ENCODE measurements around the gene PIH1D2.
"Not testable (repeated sequence)": the region's sequence is repeated elsewhere in the genome, so short reads cannot be mapped to it uniquely, and the experiment has no call there.

The PIH1D2 gene, protein sequence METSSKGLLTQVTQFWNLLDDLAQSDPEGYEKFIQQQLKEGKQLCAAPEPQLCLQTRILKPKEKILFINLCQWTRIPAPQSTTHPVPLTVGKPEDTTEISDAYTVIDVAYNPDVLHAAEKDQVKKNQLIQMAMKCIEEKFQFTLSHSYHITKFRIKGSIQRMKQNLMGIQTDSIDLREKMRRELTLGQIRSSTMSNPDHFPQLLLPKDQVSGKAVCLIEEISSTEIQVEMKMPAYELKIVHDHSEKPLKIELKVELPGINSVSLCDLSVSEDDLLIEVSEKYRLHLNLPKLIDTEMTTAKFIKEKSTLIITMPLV

DNA sequence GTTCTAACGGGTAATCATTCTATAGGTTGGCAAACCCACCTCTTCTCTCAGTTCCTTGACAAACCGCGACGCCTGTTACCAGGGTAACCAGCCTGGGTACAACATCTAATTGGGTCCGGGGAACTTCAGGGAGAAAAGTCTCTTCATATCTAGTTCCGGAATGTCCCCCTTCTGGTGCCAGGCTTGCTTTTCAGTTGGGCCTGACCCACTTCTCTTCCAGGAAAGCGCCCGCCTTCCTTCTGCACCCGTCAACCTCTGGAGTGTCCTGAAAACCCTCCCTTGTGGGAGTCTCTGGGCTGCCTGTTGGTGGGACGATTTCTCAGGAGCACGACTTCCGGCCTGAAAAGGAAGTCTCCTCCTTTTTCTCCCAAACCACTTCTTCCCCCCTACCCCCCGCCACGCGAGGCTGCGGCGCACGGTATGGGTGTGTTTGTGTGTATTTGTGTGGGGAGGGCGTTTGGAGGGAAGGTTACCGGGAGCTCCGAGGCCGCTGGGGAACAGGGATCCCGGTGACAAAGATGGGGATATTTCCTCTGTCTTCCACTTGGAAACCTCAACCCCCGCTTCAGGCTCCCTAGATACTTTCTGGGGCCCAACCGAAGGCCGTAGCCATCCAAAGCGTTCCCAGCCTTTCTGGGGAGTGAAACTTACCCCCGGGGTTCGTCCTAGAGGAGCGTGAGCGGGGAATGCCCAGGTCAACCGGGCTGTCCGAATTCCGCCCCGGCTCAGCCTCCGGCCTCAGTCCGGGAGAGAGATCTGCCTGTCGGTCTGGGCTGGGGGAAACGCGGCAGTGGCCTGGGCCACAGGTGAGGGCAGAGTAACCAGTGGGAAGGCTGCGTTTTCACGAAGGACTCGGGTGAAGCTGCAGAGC lies at the start of gene PIH1D2, which contains the start of gene NKAPD1:
TSS of gene PIH1D2 (minus strand) at position 77 of the 871 bp plus-strand sequence. CDS start 843 bp downstream, outside the sequence.
TSS of gene NKAPD1 (plus strand) at position 359 of the 871 bp plus-strand sequence. CDS start 1,276 bp downstream, outside the sequence.
- peak; percentile 77 for DNase-seq

DNA sequence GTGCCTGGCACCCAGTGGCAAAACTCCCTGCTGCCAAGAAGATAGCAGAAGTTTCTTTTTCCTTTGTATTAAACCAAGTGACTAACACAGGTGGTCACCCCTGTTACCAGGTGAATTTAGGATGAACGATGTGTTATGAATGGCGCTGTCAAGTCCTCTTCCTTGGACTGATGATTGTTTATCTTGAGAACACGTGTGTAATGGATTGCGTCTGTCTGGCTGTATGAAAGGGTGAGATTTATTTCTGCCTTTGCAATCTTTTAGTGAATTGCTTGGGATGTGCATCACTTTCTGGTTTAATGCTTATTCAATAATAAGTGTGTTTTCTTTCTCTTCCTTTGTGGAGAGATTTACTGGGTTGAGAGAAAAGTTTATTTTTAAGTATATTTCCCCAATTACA lies 49.3 kb upstream of the PIH1D2 start:
- no peak for DNase-seq

DNA sequence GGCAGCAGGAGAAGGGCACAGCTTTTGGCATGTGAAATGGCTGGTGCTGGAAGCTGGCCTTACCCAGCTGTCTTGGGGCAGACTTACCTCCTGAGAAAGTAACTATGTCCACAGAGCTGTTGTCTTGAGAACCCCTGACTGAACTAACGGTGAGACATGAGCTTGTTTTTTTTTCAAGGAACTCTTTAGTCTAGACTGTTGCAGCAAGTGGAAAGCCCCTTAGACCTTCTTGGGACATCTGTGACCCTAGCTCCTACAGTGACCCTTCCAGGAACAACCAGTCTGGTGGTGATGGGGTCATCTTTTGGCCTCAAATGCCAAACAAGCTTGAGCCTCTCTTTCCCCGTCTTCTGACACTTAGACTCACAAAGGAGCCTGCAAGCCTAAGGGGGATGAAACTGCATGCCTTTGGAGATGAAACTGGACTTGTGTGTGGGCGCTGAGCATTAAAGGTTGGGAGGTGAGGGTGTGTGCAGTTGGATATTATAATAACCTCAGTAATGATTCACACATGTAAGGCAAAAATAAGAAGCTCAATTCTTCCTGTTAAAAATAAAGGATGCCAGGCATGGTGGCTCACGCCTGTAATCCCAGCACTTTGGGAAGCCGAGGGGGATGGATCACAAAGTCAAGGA lies 48.3 kb upstream of the PIH1D2 start:
- no peak for DNase-seq

DNA sequence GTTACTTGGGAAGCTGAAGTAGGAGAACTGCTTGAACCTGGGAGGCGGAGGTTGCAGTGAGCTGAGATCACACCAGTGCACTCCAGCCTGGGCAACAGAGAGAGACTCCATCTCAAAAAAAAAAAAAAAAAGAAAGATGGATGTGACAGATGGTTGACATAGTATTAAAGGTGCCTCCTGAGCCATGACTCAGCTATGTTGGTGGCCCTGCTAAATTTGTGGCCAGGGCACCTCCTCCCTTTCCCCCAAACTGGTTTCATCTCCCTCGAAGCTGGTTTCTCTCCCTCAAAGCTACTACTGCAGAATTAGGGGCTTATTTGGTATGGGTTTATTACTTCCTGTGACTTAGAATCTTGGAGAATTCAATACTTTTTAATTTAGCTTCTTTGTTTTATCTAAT lies 44.4 kb upstream of the PIH1D2 start:
- DNase-seq, result no peak

DNA sequence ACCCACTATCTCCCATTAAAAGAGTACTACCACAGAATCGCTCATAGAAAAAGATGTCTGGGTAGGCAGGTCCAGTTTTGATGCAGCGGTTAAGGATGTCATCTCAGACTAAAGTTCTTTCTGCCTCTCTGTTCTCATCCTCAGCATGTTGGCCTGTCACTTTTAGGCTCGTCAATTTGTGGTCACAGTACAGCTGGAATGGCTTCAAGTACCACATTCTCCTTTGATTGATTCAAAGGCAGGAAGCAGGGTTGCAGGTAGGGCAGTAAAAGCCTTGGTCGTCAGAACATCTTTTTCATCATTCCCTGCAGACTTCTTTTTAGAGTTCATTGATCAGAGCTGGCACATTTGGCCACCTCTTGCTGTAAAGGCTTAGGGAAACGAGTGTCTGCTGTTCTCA lies 41.6 kb upstream of the PIH1D2 start:
- DNase-seq, result no peak

DNA sequence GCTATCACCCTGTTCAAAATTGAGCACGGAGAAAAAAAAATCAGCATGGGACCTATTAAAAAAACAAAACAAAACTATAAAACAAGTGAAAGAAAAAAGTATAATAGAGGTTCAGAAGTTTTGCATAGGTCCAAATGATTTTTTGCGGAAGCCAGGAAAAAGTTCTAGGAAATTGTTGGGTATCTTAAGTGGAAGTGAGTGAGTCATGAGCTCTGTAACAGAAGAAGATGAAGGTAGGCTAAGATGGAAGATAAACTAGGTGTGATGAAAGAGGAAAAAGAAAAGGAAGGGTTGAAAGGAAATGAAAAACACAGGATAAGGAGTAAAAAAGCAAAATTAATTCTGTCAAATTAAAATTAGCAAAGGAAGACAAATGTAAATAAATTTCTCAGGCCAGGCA lies 40.6 kb upstream of the PIH1D2 start:
- no peak for DNase-seq

DNA sequence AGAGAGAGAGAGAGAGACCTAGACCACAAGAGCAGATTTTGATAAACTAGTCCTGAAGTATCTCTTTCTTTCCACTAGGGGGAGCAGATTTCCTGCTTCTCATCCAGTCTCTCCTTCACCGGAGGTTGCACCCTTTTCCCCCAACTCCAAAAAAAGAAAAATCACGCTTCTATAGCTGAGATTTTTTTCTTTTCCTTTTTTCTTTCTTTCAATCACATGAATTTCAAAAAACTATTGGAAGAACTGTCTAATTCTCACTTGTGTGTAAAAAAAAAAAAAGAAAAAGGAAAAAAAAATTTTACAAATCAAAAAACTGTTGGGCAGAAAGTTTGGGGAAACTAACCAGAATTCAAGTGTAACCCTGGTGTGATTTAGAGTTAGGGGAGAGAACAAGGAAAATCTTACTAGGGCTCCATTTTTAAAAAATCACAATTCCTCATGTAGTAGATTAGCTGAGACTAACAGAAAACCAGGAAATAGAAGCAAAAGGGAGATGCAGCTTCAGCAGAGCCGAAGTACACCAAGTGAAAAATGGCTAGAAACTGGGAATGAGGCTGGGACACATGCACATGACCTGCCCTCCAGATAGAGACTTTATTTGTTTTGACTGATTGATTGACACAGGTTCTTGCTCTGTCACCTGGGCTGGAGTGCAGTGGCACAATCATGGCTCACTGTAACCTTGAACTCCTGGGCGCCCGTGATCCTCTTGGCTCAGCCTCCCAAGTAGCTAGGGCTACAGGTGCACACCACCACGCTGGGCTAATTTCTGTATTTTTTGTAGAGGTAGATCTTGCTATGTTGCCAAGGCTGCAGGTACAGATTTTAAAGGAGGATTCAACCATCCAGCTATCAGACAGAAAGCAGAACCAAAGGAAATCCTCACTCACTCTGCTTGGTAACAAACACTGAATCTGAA lies 40.0 kb upstream of the PIH1D2 start:
- DNase-seq, result no peak

DNA sequence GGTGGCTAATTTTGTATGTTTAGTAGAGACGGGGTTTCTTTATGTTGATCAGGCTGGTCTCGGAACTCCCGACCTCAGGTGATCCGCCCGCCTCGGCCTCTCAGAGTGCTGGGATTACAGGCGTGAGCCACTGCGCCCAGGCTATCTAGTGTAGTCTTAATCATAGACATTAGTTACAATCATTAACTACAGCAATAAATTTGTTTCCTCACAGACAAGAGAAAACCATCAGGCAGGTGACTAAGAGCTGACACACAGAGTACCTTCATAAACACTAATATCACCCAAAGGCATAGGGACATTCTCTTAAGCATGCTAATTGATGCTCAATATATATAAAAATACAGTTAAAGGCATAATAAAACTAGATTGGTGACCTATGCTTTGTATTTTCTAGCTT lies 32.3 kb upstream of the PIH1D2 start:
- DNase-seq, result no peak

DNA sequence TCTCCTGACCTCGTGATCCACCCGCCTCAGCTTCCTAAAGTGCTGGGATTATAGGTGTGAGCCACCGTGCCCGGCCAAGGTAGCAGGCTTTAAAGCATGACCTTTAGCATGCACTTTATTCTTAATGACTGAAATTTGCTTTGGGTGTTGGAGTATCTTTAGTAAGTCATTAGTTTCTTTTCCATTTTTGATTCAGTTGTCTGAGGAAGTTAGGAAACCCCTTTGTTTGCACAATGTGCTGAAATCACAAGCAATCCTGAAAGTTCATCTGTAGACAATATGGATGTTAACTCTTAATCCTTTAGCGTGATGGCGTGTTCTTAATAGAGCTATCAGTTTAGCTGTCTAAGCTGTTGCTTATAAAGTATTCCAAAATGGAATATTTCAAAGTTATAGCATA lies 29.6 kb upstream of the PIH1D2 start:
- no peak for DNase-seq

DNA sequence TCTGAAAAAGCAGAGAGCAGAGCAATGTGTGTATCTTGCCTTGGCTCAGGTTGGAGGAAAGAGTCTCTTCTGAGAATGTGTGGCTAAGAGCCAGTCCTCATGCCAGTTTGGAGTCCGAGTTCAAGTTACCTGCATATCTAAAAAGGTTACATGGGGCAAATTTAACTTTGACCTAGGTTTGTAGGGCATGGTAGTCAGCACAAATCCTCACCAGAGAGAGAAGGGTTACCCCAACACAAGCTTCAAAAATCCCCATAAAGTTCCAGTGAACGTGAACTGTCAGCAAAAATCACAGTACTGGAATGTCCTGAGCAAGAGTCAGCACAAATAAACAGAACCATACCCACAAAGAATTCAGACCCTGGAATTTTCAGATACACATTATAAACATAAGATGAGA lies 26.6 kb upstream of the PIH1D2 start:
- no peak for DNase-seq

DNA sequence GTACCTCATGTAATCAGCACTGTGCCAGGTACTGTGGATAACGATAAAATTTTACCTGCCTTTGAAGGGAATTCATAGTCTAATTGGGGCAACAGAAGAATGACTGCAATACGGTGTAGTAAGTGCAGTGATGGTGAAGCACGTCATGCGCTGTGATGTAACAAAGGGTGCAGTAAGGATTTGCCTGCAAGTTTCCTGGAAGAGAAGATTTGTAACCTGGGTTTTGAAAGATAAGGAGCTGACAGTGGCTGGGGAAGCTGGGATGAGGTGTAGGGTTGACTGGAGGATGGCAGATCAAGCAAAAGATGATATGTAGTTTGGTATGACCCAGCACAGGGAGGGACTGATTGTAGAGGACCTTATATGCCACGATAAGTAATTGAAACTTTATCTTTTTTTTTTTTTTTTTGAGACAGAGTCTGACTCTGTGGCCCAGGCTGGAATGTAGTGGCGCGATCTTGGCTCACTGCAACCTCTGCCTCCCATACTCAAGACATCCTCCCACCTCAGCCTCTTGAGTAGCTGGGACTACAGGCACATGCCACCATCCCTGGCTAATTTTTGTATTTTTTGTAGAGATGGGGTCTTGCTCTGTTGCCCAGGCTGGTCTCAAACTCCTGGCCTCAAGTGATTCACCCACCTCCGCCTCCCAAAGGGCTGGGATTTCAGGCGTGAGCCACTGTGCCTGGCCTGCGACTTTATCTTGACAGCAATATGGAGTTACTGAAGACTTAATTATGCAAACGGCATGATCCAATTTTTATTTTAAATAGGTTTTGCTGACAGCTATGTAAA lies 24.1 kb upstream of the PIH1D2 start:
- DNase-seq, result no peak

DNA sequence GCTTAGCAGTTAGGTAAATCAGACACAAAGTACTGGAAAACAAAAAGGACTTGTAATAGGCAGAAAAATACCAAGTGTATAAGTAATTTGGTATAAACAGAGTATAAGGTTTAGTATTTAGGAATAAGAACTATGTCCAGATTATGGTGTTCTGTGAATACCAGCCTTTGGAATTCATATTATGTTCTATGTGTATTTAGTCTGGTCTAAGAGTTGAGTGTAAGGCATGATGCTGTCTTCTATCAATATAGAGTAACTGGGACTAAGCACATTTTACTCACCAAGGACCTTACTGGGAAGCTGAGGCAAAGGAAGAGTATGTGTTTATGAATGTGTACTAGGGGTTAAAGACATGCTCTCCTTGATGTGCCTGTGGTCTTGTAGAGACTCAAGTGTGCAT lies 22.4 kb upstream of the PIH1D2 start:
- DNase-seq, result no peak

DNA sequence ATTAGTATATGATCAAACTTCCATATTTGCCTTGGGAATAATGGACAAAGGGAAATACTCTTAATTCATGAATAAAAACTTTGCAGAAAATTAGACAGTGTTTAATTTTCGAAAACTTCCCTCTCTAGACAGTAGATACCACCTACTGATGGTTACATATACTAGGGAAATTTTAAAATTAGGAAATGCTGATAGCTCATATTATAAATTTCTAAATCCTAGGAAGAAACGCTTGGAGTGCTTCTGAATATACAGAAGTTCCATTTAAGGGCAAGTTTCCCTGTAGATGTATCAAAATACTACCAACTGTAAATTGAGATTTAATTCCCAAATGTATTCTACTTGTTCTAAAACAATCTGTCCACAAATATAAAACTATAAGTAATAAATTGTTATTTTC lies 21.5 kb upstream of the PIH1D2 start:
- DNase-seq, result not testable (repeated sequence)

DNA sequence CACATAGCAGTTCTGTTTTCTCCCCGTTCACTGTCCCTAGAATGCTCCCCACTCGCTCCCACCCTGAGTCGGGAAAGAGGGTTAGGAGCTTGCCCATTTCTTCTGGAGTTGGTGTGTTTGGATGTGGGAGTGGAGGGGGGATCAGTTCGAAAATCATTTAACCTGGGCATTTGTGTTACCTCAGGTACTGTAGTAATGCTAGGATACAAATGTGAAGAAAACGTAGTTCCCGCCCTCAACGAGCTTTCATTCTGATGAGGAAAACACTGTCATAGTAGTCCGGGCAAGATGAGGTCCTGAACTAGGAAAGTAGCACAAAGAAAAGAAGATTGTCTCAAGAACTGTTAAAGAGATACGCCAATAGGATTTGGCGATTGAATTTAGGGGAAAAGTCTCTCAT lies 13.4 kb upstream of the PIH1D2 start:
- no peak for DNase-seq

DNA sequence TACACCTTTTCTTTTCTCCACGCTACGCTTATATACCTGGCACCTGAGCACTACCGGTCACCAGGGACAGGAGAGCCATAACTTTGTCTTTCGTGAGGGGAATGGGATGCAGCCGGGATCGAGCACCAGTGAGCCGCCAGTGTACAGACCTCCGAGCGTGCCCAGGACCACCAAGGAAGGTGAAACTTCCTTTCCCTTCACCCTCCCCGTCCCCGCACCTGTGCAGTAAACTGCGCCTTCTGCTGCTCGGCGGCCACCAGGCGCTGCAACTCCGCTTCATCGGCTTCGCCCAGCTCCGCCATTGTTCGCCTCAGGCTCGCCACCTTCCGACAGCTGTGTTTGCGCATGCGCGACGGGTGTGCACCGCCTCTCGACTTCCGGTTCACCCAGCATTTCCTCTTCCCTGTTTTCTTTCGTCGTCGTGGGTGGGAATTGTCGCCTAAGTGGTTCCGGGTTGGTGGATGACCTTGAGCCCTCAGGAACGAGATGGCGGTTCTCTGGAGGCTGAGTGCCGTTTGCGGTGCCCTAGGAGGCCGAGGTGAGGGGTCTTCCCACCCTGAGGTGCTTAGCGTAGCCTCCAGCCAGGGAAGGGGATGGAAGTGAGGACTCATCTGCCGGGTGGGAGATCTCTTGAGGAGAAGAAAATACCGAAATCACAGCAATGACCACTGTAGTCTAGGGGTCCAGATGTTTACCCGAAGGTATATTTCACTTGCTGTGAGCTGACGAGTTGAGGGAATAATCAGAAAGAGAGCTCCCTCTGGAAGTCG lies 12.8 kb upstream of the PIH1D2 start, which contains the start of the genes SDHD and TIMM8B:
TSS of gene SDHD (plus strand) at position 452 of the 770 bp plus-strand sequence. CDS start at position 487, 35 bp downstream.
TSS of gene TIMM8B (minus strand) at position 335 of the 770 bp plus-strand sequence. CDS start at position 302, 33 bp downstream.
- peak; percentile 92 for DNase-seq

DNA sequence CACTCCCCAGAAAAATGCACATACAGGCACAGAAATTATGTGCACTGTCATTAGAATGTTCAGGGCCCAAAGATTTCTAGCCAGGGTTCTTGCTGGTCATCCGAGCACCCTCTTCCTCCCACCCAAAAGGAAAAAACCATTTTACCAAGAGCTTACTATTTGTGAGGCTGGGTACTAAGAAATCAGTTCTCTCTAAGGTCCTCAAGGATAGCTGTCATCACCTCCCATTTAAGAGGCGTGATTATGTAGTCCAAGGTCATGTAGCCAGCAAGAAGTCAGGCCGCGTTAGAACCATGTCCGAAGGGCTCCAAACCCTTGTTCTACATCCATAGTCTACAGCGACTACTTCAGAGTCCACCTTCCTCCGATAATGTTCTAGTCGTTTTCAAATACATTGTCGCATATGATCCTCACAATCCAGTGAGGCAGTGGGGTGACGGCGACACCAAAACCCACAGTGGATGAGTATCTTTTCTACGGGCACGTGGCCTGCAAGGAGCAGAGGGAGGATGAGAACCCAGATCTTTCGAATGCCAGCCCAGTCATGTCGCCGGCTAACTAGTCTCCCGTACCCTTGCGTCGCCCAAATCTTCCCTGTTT lies 12.1 kb upstream of the PIH1D2 start:
- peak; percentile 54 for DNase-seq

DNA sequence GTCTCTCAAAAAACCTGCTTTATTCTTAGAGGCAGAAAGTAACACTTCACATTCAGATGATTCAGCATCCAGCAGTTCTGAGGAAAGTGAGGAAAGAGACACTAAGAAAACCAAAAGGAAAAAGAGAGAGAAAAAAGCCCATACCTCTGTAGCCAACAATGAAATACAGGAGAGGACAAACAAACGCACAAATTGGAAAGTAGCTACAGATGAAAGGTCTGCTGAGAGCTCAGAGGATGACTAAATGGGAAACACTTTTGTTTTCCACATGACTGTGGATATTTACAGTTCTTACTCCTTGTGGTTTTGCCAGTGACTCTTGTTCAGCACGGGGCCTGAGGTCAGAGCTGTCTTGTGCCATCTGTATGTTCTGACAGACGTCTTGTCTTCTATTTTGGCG lies 8.9 kb upstream of the PIH1D2 start:
- DNase-seq, result peak; percentile 17

DNA sequence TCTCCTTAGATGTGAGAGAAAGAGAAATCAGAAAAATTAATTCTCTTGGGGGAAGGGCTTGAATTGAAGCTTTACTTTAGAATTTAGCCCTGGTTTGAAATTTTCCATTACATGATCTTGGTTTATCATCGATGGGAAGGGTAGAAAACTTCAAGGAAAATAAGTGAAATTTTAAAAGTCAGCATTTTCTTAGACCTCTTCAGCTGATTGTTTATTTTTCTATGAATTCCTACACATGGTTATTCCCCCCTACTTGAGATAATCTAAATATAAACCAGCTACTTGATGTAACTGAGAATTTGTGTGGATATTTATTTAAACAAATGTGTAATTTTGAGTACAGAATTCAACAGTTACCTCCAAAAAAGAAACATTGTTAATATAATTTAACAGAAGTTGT lies 10.9 kb downstream of the PIH1D2 start:
- DNase-seq, result no peak

DNA sequence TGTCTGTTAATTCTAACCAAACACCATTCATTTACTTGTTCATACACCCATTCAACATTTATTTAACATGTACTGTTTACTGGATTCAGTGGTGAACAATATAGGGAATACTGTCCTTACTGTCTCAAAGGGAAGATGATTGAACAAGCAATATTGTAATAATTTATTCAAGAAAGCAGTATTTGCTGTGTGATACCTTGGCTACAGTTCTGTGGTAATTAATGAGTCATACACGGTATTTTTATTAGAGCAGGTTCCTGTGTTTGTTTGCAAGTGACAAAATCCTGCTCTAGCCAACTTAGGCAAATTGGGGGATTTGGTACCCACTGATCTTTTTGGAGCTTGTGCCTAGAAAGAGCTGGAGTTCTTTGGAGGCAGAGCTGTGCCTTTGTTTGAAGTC lies 15.7 kb downstream of the PIH1D2 start:
- DNase-seq, result no peak

DNA sequence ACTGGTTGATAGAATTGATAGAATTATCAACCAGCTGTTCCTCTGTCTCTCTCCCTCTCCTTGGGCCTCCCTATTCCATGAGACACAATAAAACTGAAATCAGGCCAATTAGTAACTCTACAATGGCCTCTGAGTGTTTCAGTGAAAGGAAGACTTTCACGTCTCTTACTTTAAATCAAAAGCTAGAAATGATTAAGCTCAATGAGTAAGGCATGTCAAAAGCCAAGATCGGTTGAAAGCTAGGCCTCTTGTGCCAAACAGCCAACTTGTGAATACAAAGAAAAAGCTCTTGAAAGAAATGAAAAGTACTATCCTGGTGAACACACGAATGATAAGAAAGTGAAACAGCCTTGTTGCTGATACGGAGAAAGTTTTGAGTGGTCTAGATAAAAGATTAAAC lies 16.6 kb downstream of the PIH1D2 start:
- DNase-seq, result no peak
